Mesodermal cell (in vitro differentiated cells): ENCODE results near the gene MEIG1.
"Not testable (repeated sequence)": the region's sequence is repeated elsewhere in the genome, so short reads cannot be mapped to it uniquely, and the experiment has no call there.

ENCODE experiments used
- H3K27ac ChIP-seq: 2 replicates; pipeline ENCODE4 v1.7.0; 2013; ENCODE audit warnings: mild to moderate bottlenecking, low read depth, low read length, moderate library complexity; ENCODE audit not compliant: severe bottlenecking
- H3K36me3 ChIP-seq: 2 replicates; pipeline ENCODE4 v1.7.1; 2013; ENCODE audit warnings: mild to moderate bottlenecking, low read length, moderate library complexity; ENCODE audit not compliant: control insufficient read depth, insufficient read depth
- H3K4me1 ChIP-seq: one replicate; pipeline ENCODE4 v1.7.1; 2013; ENCODE audit warnings: mild to moderate bottlenecking, low read length; ENCODE audit not compliant: insufficient read depth, control insufficient read depth, poor library complexity, severe bottlenecking
- H3K4me3 ChIP-seq: 2 replicates; pipeline ENCODE4 v1.7.0; 2013; ENCODE audit warnings: low read length, control low read depth, mild to moderate bottlenecking; ENCODE audit not compliant: insufficient read depth, poor library complexity, severe bottlenecking; ENCODE audit errors: extremely low read depth
- H3K9me3 ChIP-seq: 2 replicates; pipeline ENCODE4 v1.7.1; 2013; ENCODE audit warnings: mild to moderate bottlenecking, low read length, moderate library complexity; ENCODE audit not compliant: control insufficient read depth
- WGBS, 2 experiments: methylation state at CpG; one replicate each; pipeline ENCODE4 v1.1.5; 2013; ENCODE audit warnings: missing lambda C conversion rate in 2 of 2; ENCODE audit not compliant: insufficient coverage in 2 of 2; 5-methylcytosine and 5-hydroxymethylcytosine counted together

Gene MEIG1

DNA sequence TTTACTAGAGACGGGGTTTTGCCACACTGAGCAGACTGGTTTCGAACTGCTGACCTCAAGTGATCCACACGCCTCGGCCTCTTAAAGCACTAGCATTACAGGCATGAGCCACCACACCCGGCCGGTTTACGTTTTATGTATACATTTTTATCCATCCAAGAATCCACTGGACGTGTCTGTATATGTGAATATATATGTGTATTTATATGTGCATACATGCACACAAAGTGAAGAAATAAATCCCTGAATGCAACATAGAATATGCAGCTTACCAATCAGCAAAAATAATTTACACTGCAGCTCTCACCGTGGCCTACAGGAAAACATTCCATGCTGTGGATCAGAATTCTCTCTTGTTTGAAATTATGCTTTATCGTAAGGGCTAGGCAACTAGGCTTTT is 28.6 kb upstream of the MEIG1 start:
- Histone ChIP-seq H3K9me3 (no peaks in the 10 kb centered on the region), H3K4me3 (no peak overlapping the region), H3K36me3 (peaks cover 79% of the 10 kb centered on the region), H3K4me1 (no peaks in the 10 kb centered on the region), H3K27ac (no peak overlapping the region)
- WGBS, 2 experiments, result 96 to 100% methylated on average over 3 to 4 of the region's 10 CpGs

DNA sequence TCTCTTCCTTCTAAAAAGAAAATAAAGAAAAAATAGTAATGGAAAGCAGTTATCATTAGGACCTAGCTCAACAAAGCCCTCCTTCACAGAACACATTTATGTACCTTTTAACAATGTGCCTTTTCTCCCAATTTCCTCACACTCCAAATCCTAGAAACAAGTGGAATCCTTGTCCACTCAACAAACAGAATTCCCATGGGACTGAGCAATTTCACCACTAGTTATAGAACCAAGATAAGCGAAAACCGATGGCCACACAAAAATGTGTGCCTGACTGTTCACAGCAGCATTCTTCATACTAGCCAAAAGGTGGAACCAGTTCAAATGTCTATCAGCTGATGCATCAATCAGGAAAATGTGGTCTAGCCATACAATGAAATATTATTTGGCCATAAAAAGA is 22.6 kb upstream of the MEIG1 start:
- Histone ChIP-seq H3K4me3 (no peak overlapping the region), H3K9me3 (no peaks in the 10 kb centered on the region), H3K27ac (no peak overlapping the region), H3K4me1 (no peaks in the 10 kb centered on the region), H3K36me3 (peaks cover 50% of the 10 kb centered on the region)
- WGBS, 2 experiments, result 88 to 100% methylated on average over 2 of the region's 2 CpGs

DNA sequence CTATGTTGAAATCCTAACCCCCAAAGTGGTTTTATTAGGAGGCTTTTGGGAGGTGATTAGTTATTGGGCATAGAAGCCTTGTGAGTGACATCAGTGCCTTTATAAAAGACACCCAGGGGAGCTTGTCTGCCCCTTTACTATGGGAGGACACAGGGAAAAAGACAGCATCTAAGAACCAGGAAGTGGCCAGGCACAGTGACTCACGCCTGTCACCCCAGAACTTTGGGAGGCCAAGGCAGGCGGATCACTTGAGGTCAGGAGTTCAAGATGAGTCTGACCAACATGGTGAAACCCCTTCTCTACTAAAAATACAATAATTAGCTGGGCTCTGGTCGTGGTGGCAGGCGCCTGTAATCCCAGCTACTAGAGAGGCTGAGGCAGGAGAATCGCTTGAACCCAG is 20.2 kb upstream of the MEIG1 start:
- H3K4me1 ChIP-seq, H3K4me3 ChIP-seq, H3K9me3 ChIP-seq, H3K27ac ChIP-seq: not testable (repeated sequence)
- H3K36me3 ChIP-seq, result peaks cover 44% of the 10 kb centered on the region
- WGBS, 2 experiments, result 94 to 100% methylated on average over 2 of the region's 5 CpGs

DNA sequence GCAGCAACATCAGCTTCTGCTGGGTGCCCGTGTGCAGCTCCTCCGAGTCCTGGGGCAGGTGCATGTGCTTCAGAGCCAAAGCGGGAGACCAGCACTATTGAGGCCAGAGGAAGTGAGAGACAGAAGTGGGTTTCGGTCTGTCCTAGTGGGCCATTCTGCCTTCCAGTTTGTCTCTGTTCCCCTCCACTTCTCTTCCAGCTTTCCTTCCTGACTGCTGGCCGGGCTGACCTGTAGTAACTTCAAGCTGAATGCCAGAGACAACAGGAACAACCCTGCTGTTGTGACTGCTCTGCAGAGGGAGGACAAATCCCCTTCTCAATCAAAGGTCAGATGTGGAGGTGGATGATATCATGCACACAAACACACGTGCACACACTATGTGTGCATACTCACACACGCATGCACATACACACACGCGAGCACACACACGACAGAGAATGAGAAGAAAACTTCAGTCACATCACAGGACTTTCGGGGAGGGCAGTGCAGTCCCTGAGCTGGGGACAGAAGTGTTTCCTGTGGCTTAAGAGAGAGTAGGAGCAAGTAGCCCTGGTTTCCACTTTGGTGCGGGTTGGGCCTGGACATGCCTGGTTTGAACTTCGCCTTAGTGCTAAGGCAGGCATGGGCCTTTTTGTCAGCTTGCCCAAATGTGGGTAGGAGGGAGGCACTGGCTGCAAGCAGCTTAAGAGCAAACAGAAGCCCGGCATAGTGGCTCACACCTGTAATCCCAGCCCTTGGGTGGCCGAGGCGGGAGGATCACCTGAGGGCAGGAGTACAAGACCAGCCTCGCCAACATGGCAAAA is 16.8 kb upstream of the MEIG1 start:
- not testable (repeated sequence) for H3K4me3 ChIP-seq, H3K9me3 ChIP-seq, H3K4me1 ChIP-seq, H3K27ac ChIP-seq
- WGBS, 2 experiments, result 96 to 100% methylated on average over 3 to 4 of the region's 17 CpGs
- H3K36me3 ChIP-seq, result peaks cover 55% of the 10 kb centered on the region

DNA sequence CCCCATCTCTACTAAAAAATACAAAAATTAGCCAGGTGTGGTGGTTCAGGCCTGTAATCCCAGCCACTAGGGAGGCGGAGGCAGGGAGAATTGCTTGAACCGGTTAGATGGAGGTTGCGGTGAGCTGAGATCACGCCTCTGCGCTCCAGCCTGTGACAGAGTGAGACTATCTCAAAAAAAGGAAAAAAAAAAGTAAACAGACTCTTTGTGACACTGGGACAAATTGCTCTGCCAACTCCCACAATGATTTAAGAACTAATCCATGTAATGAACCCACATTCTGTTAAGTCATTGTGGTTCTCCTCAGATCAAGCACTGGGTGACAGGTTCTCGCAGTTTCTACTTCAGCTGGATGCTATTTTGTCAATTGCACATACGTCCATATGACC is 16.2 kb upstream of the MEIG1 start:
- H3K27ac ChIP-seq, H3K4me1 ChIP-seq, H3K4me3 ChIP-seq, H3K9me3 ChIP-seq: not testable (repeated sequence)
- H3K36me3 ChIP-seq, result peaks cover 59% of the 10 kb centered on the region
- 86 to 100% methylated on average over 3 of the region's 7 CpGs for WGBS, 2 experiments

DNA sequence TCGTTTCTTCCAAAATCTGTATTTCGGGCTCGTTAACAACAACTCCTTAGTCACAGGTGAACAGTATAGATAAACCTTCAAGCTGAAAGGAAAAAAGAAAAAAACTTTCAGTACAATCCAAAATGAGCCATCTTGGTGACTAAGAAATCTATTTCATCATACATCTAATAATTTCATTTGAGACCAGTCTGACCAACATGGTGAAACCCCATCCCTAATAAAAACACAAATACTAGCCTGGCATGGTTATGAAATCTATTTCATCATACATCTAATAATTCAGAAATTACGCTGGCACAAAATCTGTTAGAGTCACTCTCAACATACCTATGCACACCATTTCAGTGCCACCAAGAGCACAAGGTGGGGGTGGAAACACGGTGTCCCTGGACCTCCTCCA is 14.1 kb upstream of the MEIG1 start:
- 84 to 100% methylated on average over 2 of the region's 5 CpGs for WGBS, 2 experiments
- peaks cover 78% of the 10 kb centered on the region for H3K36me3 ChIP-seq

DNA sequence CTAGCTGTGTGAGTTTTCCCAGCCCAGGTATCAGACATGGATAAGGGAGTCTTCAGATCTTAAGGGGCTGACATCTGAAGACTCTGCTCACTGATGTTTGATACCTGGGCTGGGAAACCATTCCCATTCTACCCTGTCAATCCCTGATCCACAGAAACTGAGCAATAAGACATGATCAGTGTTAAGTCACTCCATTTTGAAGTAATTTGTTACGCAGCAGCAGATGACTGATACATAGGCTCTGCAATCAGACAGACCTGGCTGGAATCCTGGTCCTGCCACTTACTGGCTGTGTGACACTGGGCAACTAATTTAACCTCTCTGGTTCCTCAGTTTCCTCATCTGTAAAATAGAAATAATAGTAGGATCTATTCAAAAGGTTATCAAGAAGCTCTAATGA is 11.9 kb upstream of the MEIG1 start:
- peaks cover 72% of the 10 kb centered on the region for H3K36me3 ChIP-seq
- 94 to 100% methylated on average over 1 of the region's 1 CpG for WGBS, 2 experiments
- no peaks in the 10 kb centered on the region for H3K9me3 ChIP-seq
- H3K4me1 ChIP-seq, result no peaks in the 10 kb centered on the region
- no peak overlapping the region for H3K4me3 ChIP-seq
- no peak overlapping the region for H3K27ac ChIP-seq

More for the DNA sequence above, 14.1 kb upstream of the MEIG1 start:
- H3K4me1 ChIP-seq, result no peaks in the 10 kb centered on the region
- H3K27ac ChIP-seq, result no peak overlapping the region
- H3K9me3 ChIP-seq, result no peaks in the 10 kb centered on the region
- no peak overlapping the region for H3K4me3 ChIP-seq

DNA sequence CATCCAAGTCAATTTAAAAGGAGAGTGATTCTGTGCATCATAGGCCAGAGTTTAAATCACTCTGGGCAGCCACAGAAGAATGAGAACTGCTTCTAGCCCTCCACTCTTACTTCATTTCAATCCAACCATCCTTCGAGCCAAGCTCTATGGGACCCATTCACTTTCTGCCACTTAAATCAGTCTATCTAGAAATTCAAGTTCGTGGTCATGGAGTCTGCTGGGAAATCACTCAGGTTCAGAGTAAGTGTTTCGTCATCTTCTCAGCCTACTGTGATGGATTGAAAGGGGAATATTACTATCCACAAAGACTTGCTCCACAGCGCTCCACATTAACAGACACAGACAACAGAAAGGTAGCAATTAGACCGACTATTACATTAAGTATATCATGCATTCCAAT is 9.9 kb upstream of the MEIG1 start:
- 88% methylated on average over 3 of the region's 5 CpGs; no CpG with 5 or more reads in 1 of the 2 experiments for WGBS, 2 experiments
- H3K4me3 ChIP-seq, result no peak overlapping the region
- peaks cover 5% of the 10 kb centered on the region for H3K4me1 ChIP-seq
- peaks cover 58% of the 10 kb centered on the region for H3K36me3 ChIP-seq
- H3K27ac ChIP-seq, result no peak overlapping the region
- H3K9me3 ChIP-seq, result no peaks in the 10 kb centered on the region

DNA sequence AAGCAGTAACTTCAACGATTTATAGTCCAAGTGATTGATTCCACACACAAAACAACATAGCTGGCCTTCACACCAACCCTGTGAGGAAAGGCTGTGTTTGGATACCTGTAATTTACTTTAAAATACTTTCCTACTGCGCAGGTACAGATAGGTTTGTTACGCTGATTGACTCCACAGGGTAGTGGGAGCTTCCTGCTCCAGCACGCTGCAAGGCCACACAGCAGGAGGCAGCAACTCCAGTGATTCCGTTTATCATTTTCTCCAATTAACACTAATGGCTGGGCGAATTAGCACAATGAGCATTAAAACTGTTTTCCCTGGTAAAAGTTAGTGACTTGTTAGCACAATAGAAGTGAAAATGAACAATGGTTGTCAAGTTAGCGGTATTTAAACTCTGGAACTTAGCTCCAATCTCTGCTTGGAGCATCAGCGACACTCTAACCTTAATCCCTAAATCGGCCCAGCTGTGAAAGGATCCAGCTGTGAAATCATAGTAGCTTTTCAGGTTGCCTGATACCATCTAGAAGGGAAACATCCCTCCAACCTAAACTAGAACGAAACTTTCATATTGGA is 6.3 kb upstream of the MEIG1 start:
- no peak overlapping the region for H3K27ac ChIP-seq
- peaks cover 5% of the 10 kb centered on the region for H3K4me1 ChIP-seq
- WGBS, 2 experiments, result 0 to 9% methylated on average over 3 to 6 of the region's 10 CpGs
- H3K4me3 ChIP-seq, result peak overlapping the region; percentile 72
- peaks cover 24% of the 10 kb centered on the region for H3K36me3 ChIP-seq
- no peaks in the 10 kb centered on the region for H3K9me3 ChIP-seq

DNA sequence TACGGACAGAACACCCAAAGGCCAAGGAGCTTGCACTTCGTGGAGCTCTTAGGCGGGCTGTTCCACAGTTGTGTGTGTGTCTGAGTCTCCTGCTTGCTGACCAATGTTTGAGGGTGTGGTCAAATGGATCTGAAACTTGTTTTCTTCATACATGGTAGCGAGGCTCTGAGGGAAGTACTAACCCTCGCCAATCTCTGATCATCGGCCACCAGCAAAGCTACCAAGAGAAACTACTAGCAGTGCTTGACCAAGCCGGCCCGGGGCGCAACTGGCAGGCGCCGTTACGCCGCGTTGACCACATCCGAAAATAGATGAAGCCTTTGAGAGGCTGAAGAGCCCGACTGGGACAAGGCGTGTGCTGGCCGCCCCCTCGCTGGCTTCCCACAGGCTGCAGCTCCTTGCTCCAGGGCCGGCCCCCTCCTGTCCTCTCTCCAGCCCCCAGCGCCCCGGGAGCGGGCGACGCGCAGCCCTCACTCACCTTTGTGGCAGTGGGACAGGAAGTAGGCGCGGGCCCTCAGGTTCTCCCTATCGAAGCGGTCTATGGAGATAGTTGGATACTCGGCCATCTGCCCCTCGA is 5.7 kb upstream of the MEIG1 start:
- WGBS, 2 experiments, result 0 to 2% methylated on average over 22 to 30 of the region's 32 CpGs
- Histone ChIP-seq H3K4me1 (peaks cover 5% of the 10 kb centered on the region), H3K4me3 (peak overlapping the region; percentile 72), H3K36me3 (peaks cover 18% of the 10 kb centered on the region), H3K27ac (peak overlapping the region; percentile 63), H3K9me3 (no peaks in the 10 kb centered on the region)
